GM11168 (cell line): ENCODE measurements around the gene SNAI3.

Experiments used
- in situ Hi-C: fragments of 300-500 bp; cut with MboI; formaldehyde crosslinking; loops from one replicate; pipeline ENCODE4 v1.12.0; 2022; ENCODE audit warnings: low sequenced_read_pairs; ENCODE audit not compliant: unreplicated experiment

Gene SNAI3

GRCh38 chr16:88686439-88687253 is at the start of gene SNAI3:
Gene SNAI3 (minus strand): TSS chr16:88686507. CDS start chr16:88686406, 101 bp downstream.
- in situ Hi-C loops: no loop called here

- in situ Hi-C loops: loop anchor here (10.0 kb wide), 1 partner anchor 49 kb away; the partner anchor contains the start of gene PIEZO1
These were observed 49.8 kb upstream of the SNAI3 start for GRCh38 chr16:88736088-88736487.

GRCh38 chr16:88735616-88736015 is 49.3 kb upstream of the SNAI3 start:
- in situ Hi-C loops: loop anchor here (10.0 kb wide), 1 partner anchor 49 kb away; the partner anchor contains the start of gene PIEZO1

GRCh38 chr16:88735121-88735520 is 48.8 kb upstream of the SNAI3 start:
- in situ Hi-C loops: loop anchor here (10.0 kb wide), 1 partner anchor 50 kb away; the partner anchor contains the start of gene PIEZO1

- in situ Hi-C loops: loop anchor here (10.0 kb wide), 1 partner anchor 50 kb away; the partner anchor contains the start of gene PIEZO1
These were observed 48.0 kb upstream of the SNAI3 start for GRCh38 chr16:88734361-88734728.

GRCh38 chr16:88733630-88734360 is 47.5 kb upstream of the SNAI3 start:
- in situ Hi-C loops: loop anchor here (10.0 kb wide), 1 partner anchor 51 kb away; the partner anchor contains the start of gene PIEZO1

GRCh38 chr16:88732961-88733294 is 46.6 kb upstream of the SNAI3 start:
- in situ Hi-C loops: loop anchor here (10.0 kb wide), 1 partner anchor 52 kb away; the partner anchor contains the start of gene PIEZO1

- in situ Hi-C loops: loop anchor here (10.0 kb wide), 1 partner anchor 52 kb away; the partner anchor contains the start of gene PIEZO1
These were observed 46.1 kb upstream of the SNAI3 start for GRCh38 chr16:88732172-88732960.

- in situ Hi-C loops: loop anchor here (10.0 kb wide), 1 partner anchor 53 kb away; the partner anchor contains the start of gene PIEZO1
These were observed 45.4 kb upstream of the SNAI3 start for GRCh38 chr16:88731699-88732098.

GRCh38 chr16:88730632-88731607 is 44.6 kb upstream of the SNAI3 start:
- in situ Hi-C loops: loop anchor here (10.0 kb wide), 1 partner anchor 54 kb away; the partner anchor contains the start of gene PIEZO1

- in situ Hi-C loops: no loop called here
These were observed 41.6 kb upstream of the SNAI3 start for GRCh38 chr16:88727871-88728270.

- in situ Hi-C loops: no loop called here
These were observed 40.7 kb upstream of the SNAI3 start for GRCh38 chr16:88726981-88727380.

- in situ Hi-C loops: no loop called here
These were observed 40.1 kb upstream of the SNAI3 start for GRCh38 chr16:88726408-88726749.

GRCh38 chr16:88725609-88726407 is 39.5 kb upstream of the SNAI3 start:
- in situ Hi-C loops: no loop called here

GRCh38 chr16:88724855-88725555 is 38.7 kb upstream of the SNAI3 start:
- in situ Hi-C loops: no loop called here

- in situ Hi-C loops: no loop called here
These were observed 37.6 kb upstream of the SNAI3 start for GRCh38 chr16:88723911-88724310.

- in situ Hi-C loops: no loop called here
These were observed 37.2 kb upstream of the SNAI3 start for GRCh38 chr16:88723507-88723887.
